Prostate gland (tissue), 2 donors: ENCODE measurements around the gene ALDH3A2. TPM values are rescaled to one million over a fixed set of nuclear protein-coding genes. Genes with fewer than 3 reads are reported as not detected.

ENCODE experiments used
- DNase-seq: peaks from one replicate; pipeline ENCODE4 v3.0.0-alpha.2; 2019; ENCODE audit warnings: low spot score
- H3K27ac ChIP-seq, 2 donors: fragments of 200-600 bp; sonication (generic); 2 replicates each; pipeline ENCODE4 v1.5.1; 2017 to 2019
- H3K27me3 ChIP-seq: fragments of 200-600 bp; sonication (generic); replicated peaks from 2 replicates; pipeline ENCODE4 v1.5.1; 2019; ENCODE audit not compliant: insufficient read depth
- H3K36me3 ChIP-seq, 2 donors: fragments of 200-600 bp; sonication (generic); 1 replicate in 1 of 2; 2 replicates in 1 of 2; pipeline versions ENCODE4 v1.5.1 to v1.8.1; 2017 to 2019
- H3K4me1 ChIP-seq: fragments of 200-600 bp; sonication (generic); replicated peaks from 2 replicates; pipeline ENCODE4 v1.5.1; 2019
- H3K4me3 ChIP-seq, 2 donors: fragments of 200-600 bp; sonication (generic); 2 replicates each; pipeline ENCODE4 v1.5.1; 2017 to 2019
- H3K9me3 ChIP-seq: fragments of 200-600 bp; sonication (generic); 2 replicates; pipeline ENCODE4 v1.5.1; 2017
- POLR2A ChIP-seq: fragments of 450-650 bp; IDR thresholded peaks from one replicate; pipeline ENCODE4 v1.6.1; 2016; ENCODE audit warnings: antibody characterized with exemption, mild to moderate bottlenecking
- POLR2AphosphoS5 ChIP-seq: sonication (generic); formaldehyde crosslinking; IDR thresholded peaks from one replicate; pipeline ENCODE4 v1.6.1; 2017; ENCODE audit warnings: antibody characterized with exemption
- WGBS: methylation state at CpG from one replicate; pipeline ENCODE4 v1.1.5; 2018; 5-methylcytosine and 5-hydroxymethylcytosine counted together
- intact Hi-C: fragments of 100-400 bp; cut with DNase I; formaldehyde crosslinking; loops from one replicate; pipeline ENCODE4 v1.14.2; 2022
- small RNA-seq, 2 donors: library from RNA; depleted of rRNA; stranded (forward); fragments of <200 nt; gene quantifications; one replicate each; pipeline ENCODE3, GENCODE V24; 2016
- total RNA-seq, 2 donors: library from RNA; depleted of rRNA; stranded (reverse); fragments of >200 nt; gene quantifications; one replicate each; pipeline ENCODE4 v1.1.0, GENCODE V29; 2016
- TF ChIP-seq, protein P1 (sequence below), 4 experiments: fragments of 200-600 bp in 2 of 4; fragments of 450-650 bp in 2 of 4; sonication (generic) in 2 of 4; IDR thresholded peaks; 1 replicate in 3 of 4; 2 replicates in 1 of 4; pipeline ENCODE4 v1.5.1; 2016 to 2019; ENCODE audit warnings: antibody characterized with exemption in 4 of 4, mild to moderate bottlenecking in 2 of 4, moderate library complexity in 2 of 4

Gene ALDH3A2
- total RNA-seq, 2 donors from 2014 or later: 202 to 357 TPM

DNA sequence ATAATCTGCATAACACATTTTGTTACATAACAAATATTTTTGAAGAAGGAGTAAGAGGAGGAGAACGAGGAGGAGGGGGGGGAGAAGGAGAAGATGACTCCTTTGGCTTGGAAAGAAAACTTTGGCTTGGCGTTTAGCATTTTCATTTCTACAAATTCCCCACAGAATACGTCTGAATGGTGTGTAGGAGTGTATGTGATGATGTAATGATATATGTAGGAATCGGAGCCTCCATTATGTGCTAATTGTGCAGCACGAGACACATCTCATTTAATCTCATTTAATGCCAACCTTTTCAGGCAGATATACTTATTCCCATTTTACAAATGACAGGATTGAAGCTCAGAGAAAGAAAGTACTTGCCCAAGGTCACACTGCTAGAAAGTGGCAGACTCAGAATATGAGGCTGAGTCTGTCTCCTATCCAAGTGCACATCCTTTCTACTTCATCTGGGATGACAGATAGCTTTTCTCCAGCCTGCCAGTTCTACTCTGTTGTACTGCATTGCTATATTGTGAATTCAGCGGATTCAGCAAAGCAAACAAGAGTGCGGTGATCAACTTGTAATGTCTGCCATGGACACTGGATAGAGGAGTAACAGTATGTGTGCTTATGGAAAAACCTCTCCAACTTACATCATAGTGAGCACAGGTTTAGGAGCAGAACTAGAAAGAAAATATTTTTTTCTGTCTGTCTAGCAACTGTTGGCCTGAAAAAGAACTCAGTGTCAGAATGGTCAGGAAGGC is 78.3 kb downstream of the ALDH3A2 start:
- no peaks in the 10 kb centered on the region for H3K9me3 ChIP-seq
- no peak overlapping the region for H3K4me3 ChIP-seq
- WGBS: 77% methylated on average over 7 of the region's 7 CpGs
- no peak for TF ChIP-seq POLR2A
- no peak for TF ChIP-seq POLR2AphosphoS5
- TF ChIP-seq, protein P1, sequence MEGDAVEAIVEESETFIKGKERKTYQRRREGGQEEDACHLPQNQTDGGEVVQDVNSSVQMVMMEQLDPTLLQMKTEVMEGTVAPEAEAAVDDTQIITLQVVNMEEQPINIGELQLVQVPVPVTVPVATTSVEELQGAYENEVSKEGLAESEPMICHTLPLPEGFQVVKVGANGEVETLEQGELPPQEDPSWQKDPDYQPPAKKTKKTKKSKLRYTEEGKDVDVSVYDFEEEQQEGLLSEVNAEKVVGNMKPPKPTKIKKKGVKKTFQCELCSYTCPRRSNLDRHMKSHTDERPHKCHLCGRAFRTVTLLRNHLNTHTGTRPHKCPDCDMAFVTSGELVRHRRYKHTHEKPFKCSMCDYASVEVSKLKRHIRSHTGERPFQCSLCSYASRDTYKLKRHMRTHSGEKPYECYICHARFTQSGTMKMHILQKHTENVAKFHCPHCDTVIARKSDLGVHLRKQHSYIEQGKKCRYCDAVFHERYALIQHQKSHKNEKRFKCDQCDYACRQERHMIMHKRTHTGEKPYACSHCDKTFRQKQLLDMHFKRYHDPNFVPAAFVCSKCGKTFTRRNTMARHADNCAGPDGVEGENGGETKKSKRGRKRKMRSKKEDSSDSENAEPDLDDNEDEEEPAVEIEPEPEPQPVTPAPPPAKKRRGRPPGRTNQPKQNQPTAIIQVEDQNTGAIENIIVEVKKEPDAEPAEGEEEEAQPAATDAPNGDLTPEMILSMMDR (IDR thresholded peaks at IDR 0.05): no peak
- intact Hi-C loops: loop anchor here (5.0 kb wide), 1 partner anchor 80 kb away; the partner anchor contains the start of gene ALDH3A2
- H3K4me1 ChIP-seq: no peaks in the 10 kb centered on the region
- peak overlapping the region; percentile 77 to 84 for H3K27ac ChIP-seq
- no peak for DNase-seq
- no peaks in the 10 kb centered on the region for H3K36me3 ChIP-seq
- H3K27me3 ChIP-seq: no peaks in the 10 kb centered on the region

Small RNA genes within 50 kb of the gene (small RNA-seq; reads per million reads assigned to genes)
- gene NMTRQ-TTG12-1 (0 reads per million in 2 donors), gene RF00322 (0 reads per million in 2 donors)

Other genes starting within 250 kb of the ALDH3A2 start
- gene RNF112, start 237.5 kb upstream of the ALDH3A2 start, total RNA-seq: 1 to 10 TPM; 2.3 to 6.6 TPM
- gene SLC47A1, start 114.9 kb upstream of the ALDH3A2 start, total RNA-seq: 10 to 100 TPM in 1 of 2 donors, 1 to 10 TPM in 1; 4.5 to 20.0 TPM
- not detected for gene SLC47A2, start 67.8 kb downstream of the ALDH3A2 start, total RNA-seq
- gene ALDH3A1, start 99.5 kb downstream of the ALDH3A2 start, total RNA-seq: 10 to 100 TPM in 1 of 2 donors, 1 to 10 TPM in 1; 2.1 to 12.8 TPM
- gene ULK2, start 219.2 kb downstream of the ALDH3A2 start, total RNA-seq: 10 to 100 TPM; 15.9 to 44.4 TPM